Sciatic nerve (tissue), 2 donors: Measurements from ENCODE around the gene UPK3B. TPM values are rescaled to one million over a fixed set of nuclear protein-coding genes. Genes with fewer than 3 reads are reported as not detected.
"Not testable (repeated sequence)": the region's sequence is repeated elsewhere in the genome, so short reads cannot be mapped to it uniquely, and the experiment has no call there.

ENCODE experiments used
- ATAC-seq: fragments of 200-7000 bp; cut with Tn5 transposase; one replicate; pipeline ENCODE4 v1.9.1; 2020; ENCODE audit warnings: mild to moderate bottlenecking, moderate library complexity
- DNase-seq: peaks from one replicate; pipeline ENCODE4 v3.0.0-alpha.2; 2020; ENCODE audit warnings: low spot score
- intact Hi-C: fragments of 100-400 bp; cut with DNase I; formaldehyde crosslinking; loops from one replicate; pipeline ENCODE4 v1.14.2; 2022
- total RNA-seq: library from RNA; stranded (reverse); fragmentation: NEBNext Ultra II Directional; extraction: Animal tissue kit (Norgen Biotek cat#: 25700); gene quantifications from one replicate; pipeline ENCODE4 v1.2.1, GENCODE V29; 2021
- donor health status: DM: no; HTN: no; CAD: no.
- donor health status: DM: no; HTN: no; CAD: no.

Gene UPK3B
- total RNA-seq, 1 donor from 2014 or later = 3.7 TPM

DNA sequence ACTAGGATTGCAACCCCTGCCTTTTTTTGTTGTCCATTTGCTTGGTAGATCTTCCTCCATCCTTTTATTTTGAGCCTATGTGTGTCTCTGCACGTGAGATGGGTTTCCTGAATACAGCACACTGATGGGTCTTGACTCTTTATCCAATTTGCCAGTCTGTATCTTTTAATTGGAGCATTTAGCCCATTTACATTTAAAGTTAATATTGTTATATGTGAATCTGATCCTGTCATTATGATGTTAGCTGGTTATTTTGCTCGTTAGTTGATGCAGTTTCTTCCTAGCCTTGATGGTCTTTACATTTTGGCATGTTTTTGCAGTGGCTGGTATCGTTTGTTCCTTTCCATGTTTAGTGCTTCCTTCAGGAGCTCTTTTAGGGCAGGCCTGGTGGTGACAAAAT lies 54.6 kb downstream of the UPK3B start:
- intact Hi-C loops, ATAC-seq, DNase-seq: not testable (repeated sequence)

Other genes with a start within 250 kb of the UPK3B start
- 415 TPM for gene HSPB1, start 207.9 kb upstream of the UPK3B start, total RNA-seq
- gene YWHAG, start 151.6 kb upstream of the UPK3B start, total RNA-seq = 94.7 TPM
- gene SSC4D, start 100.9 kb upstream of the UPK3B start, total RNA-seq = 0.58 TPM
- gene ZP3, start 85.6 kb upstream of the UPK3B start, total RNA-seq = 1.7 TPM
- gene DTX2, start 48.8 kb upstream of the UPK3B start, total RNA-seq = 41.2 TPM
- 1.9 TPM for gene SPDYE16, start 32.7 kb downstream of the UPK3B start, total RNA-seq
- 15.8 TPM for gene POMZP3, start 116.7 kb downstream of the UPK3B start, total RNA-seq